ENCODE results near the gene GPR183. TPM values are rescaled to one million over a fixed set of nuclear protein-coding genes. Genes with fewer than 3 reads are reported as not detected.

Gene GPR183
- total RNA-seq, 2 experiments from 2014 or later, result 46.4 to 47.1 TPM

GRCh38 chr13:99311748-99312492 is 4.7 kb upstream of the GPR183 start:
- H3K9me3 Mint-ChIP-seq, result no peaks in the 10 kb centered on the region
- intact Hi-C loops (cut with micrococcal nuclease), result loop anchor here (10.0 kb wide), 2 partner anchors 737 to 797 kb away; partner anchors contain the start of gene STK24
- no peaks in the 10 kb centered on the region for H3K27me3 Mint-ChIP-seq
- ChIA-PET POLR2A (interaction anchor here (1.0 to 5.7 kb wide), 10 partner anchors 8 to 111 kb away, joined by 4 to 72 read pairs (median 6); partner anchors contain the start of genes GPR183 and UBAC2), CTCF (interaction anchor here (0.7 to 3.1 kb wide), 6 partner anchors 9 to 124 kb away, joined by 3 to 18 read pairs (median 5); no protein-coding TSS in a partner anchor)
- H3K4me3 Mint-ChIP-seq, result peak overlapping the region; percentile 14
- no peak for DNase-seq
- peak overlapping the region; percentile 99 for H3K27ac Mint-ChIP-seq
- peaks cover 22% of the 10 kb centered on the region for H3K36me3 Mint-ChIP-seq
- H3K4me1 Mint-ChIP-seq (ENCODE audit: low read depth), result peaks cover 91% of the 10 kb centered on the region

GRCh38 chr13:99311137-99311536 is 3.9 kb upstream of the GPR183 start:
- Mint-ChIP-seq H3K9me3 (no peaks in the 10 kb centered on the region), H3K27me3 (no peaks in the 10 kb centered on the region), H3K4me1 (ENCODE audit: low read depth) (peaks cover 83% of the 10 kb centered on the region), H3K36me3 (peaks cover 21% of the 10 kb centered on the region), H3K4me3 (peak overlapping the region; percentile 53), H3K27ac (peak overlapping the region; percentile 99)
- intact Hi-C loops (cut with micrococcal nuclease), result loop anchor here (10.0 kb wide), 2 partner anchors 736 to 796 kb away; partner anchors contain the start of gene STK24
- DNase-seq, result peak; percentile 62
- CTCF ChIA-PET, result interaction anchor here (0.9 to 3.1 kb wide), 4 partner anchors 9 to 125 kb away, joined by 3 to 18 read pairs (median 10); no protein-coding TSS in a partner anchor
- POLR2A ChIA-PET, result interaction anchor here (0.7 to 5.7 kb wide), 9 partner anchors 7 to 122 kb away, joined by 3 to 72 read pairs (median 4); partner anchors contain the start of gene GPR183

GRCh38 chr13:99310382-99311031 is 3.3 kb upstream of the GPR183 start:
- intact Hi-C loops (cut with micrococcal nuclease), result loop anchor here (10.0 kb wide), 2 partner anchors 736 to 796 kb away; partner anchors contain the start of gene STK24
- Mint-ChIP-seq H3K4me3 (peak overlapping the region; percentile 53), H3K9me3 (no peaks in the 10 kb centered on the region), H3K27me3 (no peaks in the 10 kb centered on the region), H3K4me1 (ENCODE audit: low read depth) (peaks cover 79% of the 10 kb centered on the region), H3K27ac (peak overlapping the region; percentile 99), H3K36me3 (peaks cover 23% of the 10 kb centered on the region)
- ChIA-PET CTCF (interaction anchor here (0.9 to 3.1 kb wide), 4 partner anchors 9 to 126 kb away, joined by 3 to 18 read pairs (median 10); no protein-coding TSS in a partner anchor), POLR2A (interaction anchor here (0.7 to 5.7 kb wide), 7 partner anchors 6 to 123 kb away, joined by 3 to 72 read pairs (median 4); partner anchors contain the start of gene GPR183)
- no peak for DNase-seq

GRCh38 chr13:99308471-99309087 is 1.4 kb upstream of the GPR183 start:
- peak overlapping the region; percentile 93 for H3K4me3 Mint-ChIP-seq
- intact Hi-C loops (cut with micrococcal nuclease), result loop anchor here (1.0 to 10.0 kb wide), 7 partner anchors 12 to 296 kb away; partner anchors contain the start of genes CLYBL and UBAC2
- H3K27me3 Mint-ChIP-seq, result no peaks in the 10 kb centered on the region
- POLR2A ChIA-PET, result interaction anchor here (0.7 to 14.1 kb wide), 11 partner anchors 10 to 418 kb away, joined by 3 to 246 read pairs (median 8); no protein-coding TSS in a partner anchor
- peaks cover 73% of the 10 kb centered on the region for H3K4me1 Mint-ChIP-seq (ENCODE audit: low read depth)
- DNase-seq, result no peak
- CTCF ChIA-PET, result interaction anchor here (1.0 to 3.3 kb wide), 10 partner anchors 12 to 128 kb away, joined by 3 to 17 read pairs (median 6); no protein-coding TSS in a partner anchor
- peak overlapping the region; percentile 99 for H3K27ac Mint-ChIP-seq
- H3K9me3 Mint-ChIP-seq, result no peaks in the 10 kb centered on the region
- peaks cover 34% of the 10 kb centered on the region for H3K36me3 Mint-ChIP-seq

- Mint-ChIP-seq H3K27me3 (no peaks in the 10 kb centered on the region), H3K36me3 (peaks cover 42% of the 10 kb centered on the region), H3K9me3 (no peaks in the 10 kb centered on the region), H3K4me3 (peak overlapping the region; percentile 93), H3K4me1 (ENCODE audit: low read depth) (peaks cover 72% of the 10 kb centered on the region), H3K27ac (peak overlapping the region; percentile 99)
- intact Hi-C loops (cut with micrococcal nuclease), result loop anchor here (1.0 to 10.0 kb wide), 12 partner anchors 8 to 297 kb away; partner anchors contain the start of genes CLYBL and UBAC2
- ChIA-PET POLR2A (interaction anchor here (0.7 to 14.1 kb wide), 16 partner anchors 10 to 418 kb away, joined by 3 to 246 read pairs (median 6); no protein-coding TSS in a partner anchor), CTCF (interaction anchor here (0.6 to 3.3 kb wide), 15 partner anchors 11 to 129 kb away, joined by 3 to 17 read pairs (median 5); no protein-coding TSS in a partner anchor)
- DNase-seq, result peak; percentile 91
Measured at GRCh38 chr13:99307648-99308339, 595 bp upstream of the GPR183 start.

GRCh38 chr13:99305566-99305965 is 1.6 kb downstream of the GPR183 start:
- Mint-ChIP-seq H3K27me3 (no peaks in the 10 kb centered on the region), H3K36me3 (peaks cover 45% of the 10 kb centered on the region), H3K4me1 (ENCODE audit: low read depth) (peaks cover 66% of the 10 kb centered on the region), H3K9me3 (no peaks in the 10 kb centered on the region), H3K27ac (peak overlapping the region; percentile 99), H3K4me3 (peak overlapping the region; percentile 93)
- DNase-seq, result no peak
- ChIA-PET POLR2A (interaction anchor here (0.6 to 14.1 kb wide), 12 partner anchors 7 to 732 kb away, joined by 3 to 246 read pairs (median 10); partner anchors contain the start of gene UBAC2), CTCF (interaction anchor here (0.9 to 9.8 kb wide), 5 partner anchors 16 to 132 kb away, joined by 3 to 93 read pairs (median 7); no protein-coding TSS in a partner anchor)
- intact Hi-C loops (cut with micrococcal nuclease), result loop anchor here (5.0 to 10.0 kb wide), 3 partner anchors 103 to 299 kb away; partner anchors contain the start of genes CLYBL and UBAC2

GRCh38 chr13:99305158-99305557 is 2.0 kb downstream of the GPR183 start:
- H3K4me1 Mint-ChIP-seq (ENCODE audit: low read depth), result peaks cover 67% of the 10 kb centered on the region
- H3K27me3 Mint-ChIP-seq, result no peaks in the 10 kb centered on the region
- H3K36me3 Mint-ChIP-seq, result peaks cover 49% of the 10 kb centered on the region
- ChIA-PET POLR2A (interaction anchor here (0.6 to 14.1 kb wide), 10 partner anchors 7 to 732 kb away, joined by 3 to 246 read pairs (median 17); no protein-coding TSS in a partner anchor), CTCF (interaction anchor here (0.9 to 9.8 kb wide), 5 partner anchors 16 to 132 kb away, joined by 3 to 93 read pairs (median 7); no protein-coding TSS in a partner anchor)
- intact Hi-C loops (cut with micrococcal nuclease), result loop anchor here (5.0 to 10.0 kb wide), 3 partner anchors 103 to 300 kb away; partner anchors contain the start of genes CLYBL and UBAC2
- H3K9me3 Mint-ChIP-seq, result no peaks in the 10 kb centered on the region
- peak overlapping the region; percentile 99 for H3K27ac Mint-ChIP-seq
- peak overlapping the region; percentile 93 for H3K4me3 Mint-ChIP-seq
- no peak for DNase-seq

- Mint-ChIP-seq H3K27me3 (no peaks in the 10 kb centered on the region), H3K4me1 (ENCODE audit: low read depth) (peaks cover 67% of the 10 kb centered on the region), H3K9me3 (no peaks in the 10 kb centered on the region), H3K27ac (peak overlapping the region; percentile 99), H3K4me3 (peak overlapping the region; percentile 93), H3K36me3 (peaks cover 55% of the 10 kb centered on the region)
- intact Hi-C loops (cut with micrococcal nuclease), result loop anchor here (10.0 kb wide), 1 partner anchor 300 kb away; the partner anchor contains the start of gene CLYBL
- CTCF ChIA-PET, result interaction anchor here (0.9 to 9.8 kb wide), 9 partner anchors 10 to 133 kb away, joined by 3 to 93 read pairs (median 6); no protein-coding TSS in a partner anchor
- no peak for DNase-seq
- POLR2A ChIA-PET, result interaction anchor here (0.6 to 14.1 kb wide), 13 partner anchors 6 to 890 kb away, joined by 3 to 246 read pairs (median 8); no protein-coding TSS in a partner anchor
Measured at GRCh38 chr13:99304541-99304940, 2.7 kb downstream of the GPR183 start.

GRCh38 chr13:99303863-99304521 is 3.2 kb downstream of the GPR183 start:
- peak overlapping the region; percentile 99 for H3K27ac Mint-ChIP-seq
- ChIA-PET POLR2A (interaction anchor here (0.6 to 14.1 kb wide), 13 partner anchors 6 to 890 kb away, joined by 3 to 246 read pairs (median 8); no protein-coding TSS in a partner anchor), CTCF (interaction anchor here (0.9 to 9.8 kb wide), 9 partner anchors 10 to 133 kb away, joined by 3 to 93 read pairs (median 6); no protein-coding TSS in a partner anchor)
- peak overlapping the region; percentile 93 for H3K4me3 Mint-ChIP-seq
- no peaks in the 10 kb centered on the region for H3K9me3 Mint-ChIP-seq
- H3K36me3 Mint-ChIP-seq, result peaks cover 57% of the 10 kb centered on the region
- no peaks in the 10 kb centered on the region for H3K27me3 Mint-ChIP-seq
- peak; percentile 85 for DNase-seq
- intact Hi-C loops (cut with micrococcal nuclease), result loop anchor here (10.0 kb wide), 1 partner anchor 301 kb away; the partner anchor contains the start of gene CLYBL
- peaks cover 66% of the 10 kb centered on the region for H3K4me1 Mint-ChIP-seq (ENCODE audit: low read depth)

Measured in activated CD4-positive, alpha-beta memory T cell treated with anti-CD3 and anti-CD28 coated beads for 36 hours (primary cell).